22Rv1 (cell line): Measurements from ENCODE around the gene TYK2.

Experiments
- ZFX ChIP-seq: fragments of 450-650 bp; IDR thresholded peaks from 2 replicates; pipeline ENCODE4 v1.6.1; 2017; ENCODE audit warnings: antibody characterized with exemption, borderline replicate concordance
- TF ChIP-seq, protein P1 (sequence below): fragments of 450-650 bp; IDR thresholded peaks from 2 replicates; pipeline ENCODE4 v1.5.1; 2017; ENCODE audit warnings: mild to moderate bottlenecking

- TF ChIP-seq, protein P1, sequence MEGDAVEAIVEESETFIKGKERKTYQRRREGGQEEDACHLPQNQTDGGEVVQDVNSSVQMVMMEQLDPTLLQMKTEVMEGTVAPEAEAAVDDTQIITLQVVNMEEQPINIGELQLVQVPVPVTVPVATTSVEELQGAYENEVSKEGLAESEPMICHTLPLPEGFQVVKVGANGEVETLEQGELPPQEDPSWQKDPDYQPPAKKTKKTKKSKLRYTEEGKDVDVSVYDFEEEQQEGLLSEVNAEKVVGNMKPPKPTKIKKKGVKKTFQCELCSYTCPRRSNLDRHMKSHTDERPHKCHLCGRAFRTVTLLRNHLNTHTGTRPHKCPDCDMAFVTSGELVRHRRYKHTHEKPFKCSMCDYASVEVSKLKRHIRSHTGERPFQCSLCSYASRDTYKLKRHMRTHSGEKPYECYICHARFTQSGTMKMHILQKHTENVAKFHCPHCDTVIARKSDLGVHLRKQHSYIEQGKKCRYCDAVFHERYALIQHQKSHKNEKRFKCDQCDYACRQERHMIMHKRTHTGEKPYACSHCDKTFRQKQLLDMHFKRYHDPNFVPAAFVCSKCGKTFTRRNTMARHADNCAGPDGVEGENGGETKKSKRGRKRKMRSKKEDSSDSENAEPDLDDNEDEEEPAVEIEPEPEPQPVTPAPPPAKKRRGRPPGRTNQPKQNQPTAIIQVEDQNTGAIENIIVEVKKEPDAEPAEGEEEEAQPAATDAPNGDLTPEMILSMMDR, result no peak
- no peak for TF ChIP-seq ZFX
Observed at GRCh38 chr19:10395436-10395835, 15.1 kb upstream of the TYK2 start.
